ENCODE data around the gene GRHL3.

Gene GRHL3

GRCh38 chr1:24318615-24319311, 394 bp upstream of the GRHL3 start:
- DNase-seq (ENCODE audit: low spot score), result no peak

- no peak for DNase-seq (ENCODE audit: low spot score)
Observed at GRCh38 chr1:24319962-24320361, 805 bp downstream of the GRHL3 start.

GRCh38 chr1:24321126-24321525, 2.0 kb downstream of the GRHL3 start:
- no peak for DNase-seq (ENCODE audit: low spot score)

GRCh38 chr1:24321697-24322469, 2.7 kb downstream of the GRHL3 start:
- no peak for DNase-seq (ENCODE audit: low spot score)

- no peak for DNase-seq (ENCODE audit: low spot score)
Observed at GRCh38 chr1:24322470-24323177, 3.5 kb downstream of the GRHL3 start.

GRCh38 chr1:24323281-24323680, 4.1 kb downstream of the GRHL3 start:
- no peak for DNase-seq (ENCODE audit: low spot score)

GRCh38 chr1:24324903-24325302, 5.7 kb downstream of the GRHL3 start:
- DNase-seq (ENCODE audit: low spot score), result no peak

- no peak for DNase-seq (ENCODE audit: low spot score)
Observed at GRCh38 chr1:24325587-24326449, 6.7 kb downstream of the GRHL3 start.

GRCh38 chr1:24327486-24327885, 8.3 kb downstream of the GRHL3 start:
- DNase-seq (ENCODE audit: low spot score), result no peak

- DNase-seq (ENCODE audit: low spot score), result no peak
Observed at GRCh38 chr1:24327891-24328290, 8.7 kb downstream of the GRHL3 start.

- no peak for DNase-seq (ENCODE audit: low spot score)
Observed at GRCh38 chr1:24329331-24329730, 10.2 kb downstream of the GRHL3 start.

GRCh38 chr1:24329797-24330543, 10.8 kb downstream of the GRHL3 start:
- DNase-seq (ENCODE audit: low spot score), result no peak

- DNase-seq (ENCODE audit: low spot score), result no peak
Observed at GRCh38 chr1:24331961-24332673, 13.0 kb downstream of the GRHL3 start.

- no peak for DNase-seq (ENCODE audit: low spot score)
Observed at GRCh38 chr1:24336075-24336474, 16.9 kb downstream of the GRHL3 start.

- DNase-seq (ENCODE audit: low spot score), result no peak
Observed at GRCh38 chr1:24337455-24337854, 18.3 kb downstream of the GRHL3 start.

- no peak for DNase-seq (ENCODE audit: low spot score)
Observed at GRCh38 chr1:24338447-24338846, 19.3 kb downstream of the GRHL3 start.

GRCh38 chr1:24339996-24340395, 20.8 kb downstream of the GRHL3 start:
- DNase-seq (ENCODE audit: low spot score), result no peak

- no peak for DNase-seq (ENCODE audit: low spot score)
Observed at GRCh38 chr1:24340770-24341169, 21.6 kb downstream of the GRHL3 start.

- no peak for DNase-seq (ENCODE audit: low spot score)
Observed at GRCh38 chr1:24341260-24341659, 22.1 kb downstream of the GRHL3 start.

- DNase-seq (ENCODE audit: low spot score), result no peak
Observed at GRCh38 chr1:24343412-24344089, 24.4 kb downstream of the GRHL3 start.

Data from RKO (cell line).